Stimulated activated CD4-positive, alpha-beta T cell treated with anti-CD3 and anti-CD28 coated beads, Interleukin-2, amount 100 ng/mL, for 48 hours (primary cell): ENCODE results near the gene USP40.

Experiments
- DNase-seq, 2 donors: peaks; one replicate each; pipeline ENCODE4 v3.0.0-alpha.2; 2020

Gene USP40

DNA sequence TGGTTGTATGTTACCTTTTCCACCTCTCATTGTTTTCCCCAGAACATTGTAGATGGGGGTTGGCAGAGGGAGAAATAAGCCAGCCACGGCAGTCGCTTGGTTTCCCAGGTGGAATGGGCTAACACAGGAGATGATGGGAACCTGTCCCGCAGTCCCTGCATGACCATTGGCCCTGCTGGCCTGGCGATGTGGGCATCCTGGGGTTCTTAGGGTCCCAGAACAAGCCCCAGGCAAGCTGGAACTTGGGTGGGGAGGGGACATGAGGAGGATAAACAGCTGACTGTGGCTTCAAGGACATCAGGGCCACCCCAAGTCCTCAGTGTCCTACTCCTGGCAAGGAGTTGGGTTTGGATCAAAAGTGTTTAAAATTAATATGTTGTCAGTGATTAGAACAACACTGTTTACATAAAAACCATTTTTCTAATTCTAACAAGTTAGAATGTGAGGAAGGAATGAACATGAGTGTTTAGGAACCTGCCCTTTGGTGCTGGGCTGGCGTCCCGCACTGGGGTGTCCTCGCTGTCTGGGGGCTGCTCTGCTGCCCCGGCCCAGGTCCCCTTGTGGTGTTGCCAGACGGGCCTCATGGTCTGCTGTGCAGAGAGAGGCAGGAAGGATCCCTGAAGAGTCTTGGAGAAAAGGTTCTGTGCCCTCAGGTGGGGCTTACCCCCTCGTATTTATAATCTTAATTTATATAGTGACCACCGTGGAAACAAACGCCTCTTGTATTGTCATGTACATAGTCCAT, 95.1 kb downstream of the USP40 start:
- DNase-seq, result no peak

DNA sequence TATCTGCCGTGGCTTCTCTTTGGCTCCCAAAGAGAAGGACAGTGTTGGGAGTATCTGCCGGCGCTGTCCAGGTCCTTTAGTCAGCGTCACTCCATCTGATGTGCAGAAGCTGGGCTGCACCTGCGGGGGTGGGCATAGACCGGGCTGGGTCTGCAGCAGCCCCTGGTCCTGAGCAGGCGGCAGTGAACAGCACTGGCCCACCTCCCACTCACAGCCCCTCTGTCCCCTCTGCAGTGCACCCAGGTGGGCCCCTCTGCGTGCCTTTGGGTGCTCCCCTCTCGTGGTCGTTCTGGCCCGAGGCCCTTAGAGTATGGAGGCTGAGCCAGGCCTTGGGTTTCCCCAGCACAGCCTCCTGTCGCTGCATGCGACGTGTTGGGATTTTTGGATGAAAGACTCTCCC, 95.7 kb downstream of the USP40 start:
- no peak for DNase-seq

DNA sequence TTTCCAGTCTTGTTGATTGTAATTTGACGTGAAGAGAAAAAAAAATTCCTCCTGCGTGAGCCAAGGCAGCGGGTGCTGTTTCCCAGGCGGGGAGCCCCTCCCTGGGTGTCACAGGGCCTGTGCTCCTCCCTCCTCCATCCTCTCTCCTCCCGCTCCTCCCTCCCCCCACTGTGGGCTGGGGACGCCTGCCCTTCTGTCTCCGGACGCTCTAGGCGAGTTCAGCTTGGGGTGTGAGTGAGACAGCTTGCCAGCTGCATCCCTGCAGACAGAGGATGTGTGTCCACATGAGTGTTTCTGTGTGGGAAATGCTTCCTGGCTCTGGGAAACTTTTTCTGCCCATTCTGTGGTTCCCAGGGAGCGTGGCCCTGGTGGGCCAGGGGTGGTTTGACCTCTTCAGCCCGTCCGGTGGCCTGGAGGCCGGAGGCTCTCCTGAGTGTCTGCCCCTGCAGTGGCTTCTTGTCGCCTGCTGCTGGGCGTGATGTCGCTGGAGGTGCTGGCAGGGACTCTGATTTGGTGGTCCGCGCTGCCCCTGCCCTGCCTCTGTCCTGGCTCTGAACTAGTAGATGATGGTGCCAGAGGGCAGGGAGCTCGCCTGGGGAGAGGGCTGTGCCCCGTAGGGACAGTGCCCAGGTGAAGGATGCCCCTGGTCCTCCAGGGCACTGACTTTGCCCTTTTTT, 96.4 kb downstream of the USP40 start:
- DNase-seq, result no peak

DNA sequence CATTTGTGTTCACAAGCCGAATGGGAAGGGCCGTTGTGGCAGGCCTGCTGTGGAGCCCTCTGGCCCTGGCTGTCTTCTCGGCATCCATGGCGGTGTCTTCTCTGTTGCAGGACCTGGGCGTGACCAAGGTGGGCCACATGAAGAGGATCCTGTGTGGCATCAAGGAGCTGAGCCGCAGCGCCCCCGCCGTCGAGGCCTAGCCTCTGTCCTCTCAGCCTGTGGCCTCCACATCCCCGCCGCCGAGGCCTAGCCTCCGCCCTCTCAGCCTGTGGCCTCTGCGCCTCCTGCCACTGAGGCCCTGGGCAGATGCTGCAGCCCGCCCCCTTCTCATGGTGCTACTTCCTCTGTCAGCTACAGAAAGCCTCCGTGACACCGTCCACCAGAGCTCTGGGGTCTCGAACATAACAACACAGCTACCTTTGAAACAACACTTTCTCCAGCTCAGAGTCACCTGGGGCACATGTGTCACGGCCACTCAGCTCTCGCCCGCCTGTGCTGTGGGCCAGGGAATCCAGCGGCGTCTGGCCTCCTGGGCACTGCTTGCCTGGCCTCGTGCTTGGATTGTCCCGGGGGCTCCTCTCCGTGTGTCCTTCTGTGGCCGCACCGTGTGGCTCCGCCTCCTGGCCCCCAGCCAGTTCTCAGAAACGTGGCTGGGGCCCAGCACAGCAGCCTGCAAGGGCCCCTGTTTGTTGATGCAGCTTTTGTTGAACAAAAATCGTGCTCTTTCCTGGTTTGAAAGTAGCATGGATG, 97.1 kb downstream of the USP40 start:
- DNase-seq, result no peak

DNA sequence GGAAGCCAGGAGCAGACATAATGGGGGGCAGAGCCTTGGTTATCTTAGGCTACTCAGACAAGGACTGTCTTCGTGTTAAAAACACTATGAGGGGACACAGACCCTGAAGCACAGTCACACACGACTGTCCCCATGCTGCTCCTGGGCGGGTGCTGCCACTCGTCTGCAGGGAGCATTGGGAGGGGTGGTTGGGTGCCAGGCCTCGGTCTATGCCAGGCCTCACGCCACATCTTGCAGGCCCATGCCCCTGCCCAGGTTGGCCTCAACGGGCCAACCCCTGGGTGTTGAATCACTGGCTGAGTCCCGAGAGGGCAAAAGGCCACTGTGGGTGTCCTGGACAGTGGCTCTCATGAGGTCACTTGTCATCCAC, 97.9 kb downstream of the USP40 start:
- no peak for DNase-seq

DNA sequence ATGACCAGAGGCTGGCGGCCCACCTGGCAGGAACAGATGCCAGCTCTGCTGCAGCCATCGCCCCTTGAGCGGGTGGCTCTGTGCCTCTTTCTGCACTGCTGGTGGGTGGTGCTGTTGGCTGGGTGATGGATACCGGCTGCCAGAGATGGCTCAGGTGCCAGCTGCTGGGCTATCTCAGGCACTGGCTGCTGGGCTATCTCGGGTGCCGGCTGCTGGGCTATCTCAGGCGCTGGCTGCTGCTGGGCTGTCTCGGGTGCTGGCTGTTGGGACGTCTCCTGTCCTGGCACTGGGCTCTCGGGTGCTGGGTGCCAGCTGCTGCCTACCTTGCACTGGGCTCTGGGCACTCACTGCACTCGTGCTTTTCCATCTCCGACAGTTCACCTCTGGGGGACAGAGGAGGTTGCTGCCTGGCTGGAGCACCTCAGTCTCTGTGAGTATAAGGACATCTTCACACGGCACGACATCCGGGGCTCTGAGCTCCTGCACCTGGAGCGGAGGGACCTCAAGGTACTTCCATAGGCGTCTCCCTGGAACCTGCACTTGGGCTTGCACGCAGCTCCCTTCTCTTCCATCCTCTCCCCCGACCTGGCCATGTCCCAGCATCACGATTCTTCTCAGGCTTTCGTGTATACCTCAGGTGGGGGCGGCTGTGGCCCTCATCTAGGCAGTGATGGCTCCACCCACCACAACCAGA, 98.4 kb downstream of the USP40 start:
- DNase-seq, result no peak

DNA sequence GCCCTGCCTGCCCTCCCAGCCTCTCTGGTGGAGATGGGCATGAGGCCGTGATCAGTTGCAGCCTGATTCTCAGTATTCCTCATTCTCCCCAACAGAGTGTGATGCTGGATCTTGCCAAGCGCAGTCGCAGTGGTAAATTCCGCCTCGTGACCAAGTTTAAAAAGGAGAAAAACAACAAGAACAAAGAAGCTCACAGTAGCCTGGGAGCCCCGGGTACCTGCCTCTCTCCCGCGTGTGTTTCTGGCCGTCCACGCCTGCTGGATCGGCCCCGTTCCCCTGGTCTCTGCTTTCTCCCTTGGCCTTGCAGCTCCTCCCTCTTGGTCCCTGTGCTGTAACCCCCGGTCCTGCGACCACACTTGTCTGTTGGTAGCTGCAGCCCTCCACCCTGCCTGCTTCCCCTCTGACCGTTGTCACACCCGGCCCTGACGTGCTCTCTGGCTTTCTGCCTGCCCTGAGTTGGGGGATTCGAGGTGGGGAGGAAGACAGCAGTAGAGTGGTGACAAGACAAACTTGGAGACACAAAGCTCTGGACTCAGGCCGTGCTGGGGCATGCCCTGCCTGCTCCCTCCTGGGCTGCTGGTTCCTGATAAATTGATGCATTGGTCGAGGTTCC, 99.5 kb downstream of the USP40 start:
- no peak for DNase-seq

DNA sequence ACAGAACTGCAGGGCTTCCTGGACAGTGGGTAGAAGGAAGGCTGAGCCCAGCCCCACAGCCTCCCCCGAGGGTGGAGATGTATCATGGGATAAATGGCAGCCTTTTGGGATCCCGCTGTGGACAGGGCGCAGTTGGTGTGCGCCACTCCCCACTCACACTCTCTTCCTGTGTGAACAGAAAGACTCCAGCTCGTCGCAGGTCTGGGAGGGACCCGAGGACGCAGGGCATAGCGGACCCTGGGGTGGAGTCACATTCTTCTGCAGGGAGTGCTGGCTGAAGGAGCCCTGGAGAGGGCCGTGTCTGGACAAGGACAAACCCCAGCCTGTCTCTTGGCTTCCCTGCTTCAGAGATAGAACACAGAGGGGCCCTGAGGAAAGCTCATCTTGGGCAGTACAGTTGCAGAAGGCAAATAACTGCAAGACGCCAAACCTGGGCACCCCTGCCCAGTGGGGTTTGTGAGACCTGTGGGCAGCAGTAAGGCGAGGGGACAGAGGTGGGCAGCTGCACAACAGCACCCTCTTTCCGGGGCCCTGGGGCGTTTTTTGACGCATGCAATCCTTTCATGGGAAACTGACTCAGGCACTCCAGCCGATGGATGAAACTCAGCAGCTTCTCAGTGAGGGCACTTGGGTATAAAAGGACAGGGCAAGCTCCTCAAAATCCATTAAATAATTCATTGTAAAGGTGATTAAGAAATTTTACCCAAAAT, 101.9 kb downstream of the USP40 start:
- DNase-seq, result no peak

DNA sequence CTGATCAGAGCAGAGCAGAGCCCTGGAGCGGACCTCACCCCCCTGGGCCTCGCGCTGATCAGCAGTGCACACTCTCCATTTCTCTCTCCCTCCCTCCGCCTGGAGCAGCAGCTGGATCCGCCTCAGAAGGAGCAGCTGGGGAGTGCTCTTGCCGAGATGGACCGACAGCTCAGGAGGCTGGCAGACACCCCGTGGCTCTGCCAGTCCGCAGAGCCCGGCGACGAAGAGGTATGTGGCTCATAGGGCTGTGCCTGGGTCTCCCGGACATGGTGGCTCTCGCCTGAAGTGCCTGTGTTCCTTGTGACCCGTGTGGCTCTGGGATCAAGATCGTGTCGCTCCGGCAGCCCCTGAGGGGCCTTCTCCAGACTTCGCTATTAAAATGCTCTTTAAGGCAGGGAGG, 102.5 kb downstream of the USP40 start:
- DNase-seq, result no peak

DNA sequence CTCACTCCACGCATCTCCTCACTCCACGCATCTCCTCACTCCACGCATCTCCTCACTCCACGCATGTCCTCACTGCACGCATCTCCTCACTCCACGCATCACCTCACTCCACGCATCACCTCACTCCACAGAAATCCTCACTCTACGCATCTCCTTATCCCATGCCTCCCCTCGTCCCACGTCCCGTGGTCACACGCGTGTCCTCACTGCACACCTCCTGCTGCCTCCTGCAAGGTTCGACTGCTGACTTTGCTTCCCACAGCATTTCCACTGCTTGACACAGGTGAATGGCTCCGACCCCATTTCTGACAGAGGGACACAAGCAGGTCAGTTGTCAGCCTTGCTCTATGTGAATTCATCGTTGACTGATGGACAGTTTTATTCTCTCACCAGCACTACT, 103.0 kb downstream of the USP40 start:
- no peak for DNase-seq

DNA sequence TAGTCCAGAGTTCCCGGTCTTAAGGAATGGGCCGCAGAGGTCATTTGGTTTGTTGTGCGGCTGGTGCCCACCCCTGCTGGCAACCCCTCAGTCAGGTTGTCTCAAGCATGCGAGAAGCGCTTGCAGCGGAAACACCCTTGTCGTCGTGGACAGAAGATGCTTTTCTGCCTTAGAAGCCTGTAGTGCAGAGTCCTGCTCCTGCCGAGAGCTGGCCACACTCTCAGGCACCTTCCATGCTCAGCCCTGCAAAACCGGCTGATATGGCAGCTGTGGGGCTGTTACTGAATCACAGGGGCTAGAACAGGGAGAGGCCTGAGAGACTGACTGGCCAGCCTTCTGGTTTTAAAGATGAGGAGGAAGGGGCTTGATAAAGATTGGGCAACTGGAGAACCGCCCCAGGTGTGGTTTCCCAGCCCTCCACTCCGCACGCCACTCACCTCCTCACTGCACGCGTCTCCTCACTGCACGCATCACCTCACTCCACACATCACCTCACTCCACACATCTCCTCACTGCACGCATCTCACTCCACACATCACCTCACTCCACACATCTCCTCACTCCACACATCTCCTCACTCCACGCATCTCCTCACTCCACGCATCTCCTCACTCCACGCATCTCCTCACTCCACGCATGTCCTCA, 103.6 kb downstream of the USP40 start:
- no peak for DNase-seq

DNA sequence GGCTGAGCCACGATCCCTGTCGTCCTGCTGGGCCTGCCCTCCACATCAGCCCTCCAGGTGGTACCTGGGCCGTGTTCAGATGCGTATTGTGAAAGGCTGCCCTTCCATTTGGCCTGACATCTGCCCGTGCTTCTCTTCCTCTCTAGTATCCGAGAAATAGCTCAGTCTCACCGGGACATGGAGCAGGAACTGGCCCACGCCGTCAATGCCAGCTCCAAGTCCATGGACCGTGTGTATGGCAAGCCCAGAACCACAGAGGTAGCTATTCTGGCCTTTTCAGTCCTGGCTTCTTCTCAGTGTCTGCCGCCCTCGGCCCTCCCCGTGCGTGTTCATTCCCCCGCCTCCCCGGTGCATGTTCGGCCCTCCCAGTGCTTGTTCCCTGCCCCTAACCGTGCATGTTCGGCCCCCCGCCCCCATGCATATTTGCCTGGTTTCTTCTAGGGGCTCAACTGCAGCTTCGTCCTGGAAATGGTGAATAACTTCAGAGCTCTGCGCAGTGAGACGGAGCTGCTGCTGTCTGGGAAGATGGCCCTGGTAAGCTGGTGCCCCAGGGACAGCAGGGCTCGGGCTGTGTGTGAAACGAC, 104.3 kb downstream of the USP40 start:
- DNase-seq, result no peak

DNA sequence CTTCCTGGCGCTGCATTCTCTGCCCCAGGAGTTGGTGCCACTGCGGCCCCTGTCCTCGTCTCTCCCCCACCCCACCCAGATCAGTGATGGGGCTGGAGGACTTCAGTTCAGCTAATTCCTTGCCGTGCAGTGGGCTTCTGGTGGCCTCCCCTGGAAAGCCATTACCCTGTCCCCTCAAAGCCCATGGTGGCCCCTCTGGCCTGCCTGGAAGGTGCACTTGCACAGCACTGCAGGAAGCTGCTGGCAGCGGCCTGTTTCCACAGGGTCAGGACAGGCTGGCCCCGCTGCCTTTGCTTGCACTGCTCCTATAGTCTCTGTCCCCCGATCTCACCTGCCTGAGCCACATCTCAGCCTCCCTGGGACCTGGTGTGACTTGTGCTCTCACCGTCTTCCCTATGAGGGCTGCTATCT, 105.1 kb downstream of the USP40 start:
- no peak for DNase-seq

DNA sequence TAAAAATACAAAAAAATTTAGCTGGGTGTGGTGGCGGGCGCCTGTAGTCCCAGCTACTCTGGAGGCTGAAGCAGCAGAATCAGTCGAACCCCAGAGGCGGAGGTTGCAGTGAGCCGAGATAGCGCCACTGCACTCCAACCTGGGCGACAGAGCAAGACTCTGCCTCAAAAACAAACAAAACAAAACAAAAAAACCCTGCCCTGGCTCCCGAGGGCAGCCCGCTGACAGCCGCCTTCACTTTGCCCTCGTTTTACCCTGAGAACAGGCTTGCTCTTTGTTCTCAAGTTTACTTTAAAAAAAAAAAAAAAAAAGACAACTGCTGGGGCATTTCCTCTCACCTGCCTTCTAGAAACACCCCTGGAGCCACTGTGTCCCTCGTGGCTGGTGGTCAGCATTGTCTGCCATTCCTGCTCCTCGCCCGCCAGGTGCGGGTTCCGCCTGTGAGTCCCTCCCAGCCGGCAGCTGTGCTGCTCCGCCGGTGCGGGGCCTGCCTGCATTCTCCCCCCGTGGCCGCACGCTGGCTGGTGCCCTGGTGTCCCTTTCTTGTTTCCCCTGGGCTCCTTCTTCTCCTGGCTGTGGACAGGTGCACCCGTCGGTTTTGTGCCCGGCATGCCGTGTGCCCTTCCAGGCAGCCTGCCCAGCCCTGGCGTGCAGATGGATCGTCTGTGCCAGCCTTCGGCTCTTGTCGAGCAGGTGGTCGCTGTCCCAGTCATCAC, 105.7 kb downstream of the USP40 start:
- DNase-seq, result no peak

DNA sequence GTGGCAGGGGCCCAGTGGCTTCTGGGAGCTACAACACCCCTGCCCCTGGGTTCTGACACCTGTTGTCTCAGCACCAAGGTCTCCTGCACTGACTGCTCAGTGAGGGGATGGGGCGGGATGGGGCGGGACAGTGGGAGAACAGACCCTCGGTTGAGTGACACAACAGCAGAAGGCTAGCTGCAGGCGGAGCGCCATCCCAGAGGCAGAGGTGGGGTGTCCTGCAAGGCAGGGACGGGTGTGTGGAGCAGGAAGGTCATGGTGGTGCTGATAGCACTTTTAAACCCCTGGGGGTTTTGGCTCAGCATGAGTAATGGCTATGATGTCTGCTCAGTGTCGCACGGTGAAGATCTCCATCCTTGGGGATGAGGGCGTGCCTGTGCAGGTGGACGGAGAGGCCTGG, 107.2 kb downstream of the USP40 start:
- DNase-seq, result no peak

DNA sequence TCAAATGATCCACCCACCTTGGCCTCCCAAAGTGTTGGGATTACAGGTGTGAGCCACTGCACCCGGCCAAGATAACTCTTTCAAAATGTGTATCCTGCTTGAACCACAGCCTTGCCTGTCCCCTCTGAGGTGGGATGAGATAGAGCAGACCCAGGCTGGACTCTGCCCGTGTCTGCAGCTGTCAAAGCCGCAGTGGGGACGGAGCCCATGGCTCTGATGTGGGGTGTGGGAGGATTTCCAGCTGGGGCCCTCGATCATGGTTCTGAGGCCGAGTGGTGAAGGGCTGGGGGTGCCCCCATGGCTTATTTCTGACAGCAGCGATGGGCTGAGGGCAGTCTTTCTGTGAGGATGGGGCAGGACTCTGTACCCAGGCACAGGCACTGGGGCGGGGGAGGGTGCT, 107.8 kb downstream of the USP40 start:
- DNase-seq, result no peak

DNA sequence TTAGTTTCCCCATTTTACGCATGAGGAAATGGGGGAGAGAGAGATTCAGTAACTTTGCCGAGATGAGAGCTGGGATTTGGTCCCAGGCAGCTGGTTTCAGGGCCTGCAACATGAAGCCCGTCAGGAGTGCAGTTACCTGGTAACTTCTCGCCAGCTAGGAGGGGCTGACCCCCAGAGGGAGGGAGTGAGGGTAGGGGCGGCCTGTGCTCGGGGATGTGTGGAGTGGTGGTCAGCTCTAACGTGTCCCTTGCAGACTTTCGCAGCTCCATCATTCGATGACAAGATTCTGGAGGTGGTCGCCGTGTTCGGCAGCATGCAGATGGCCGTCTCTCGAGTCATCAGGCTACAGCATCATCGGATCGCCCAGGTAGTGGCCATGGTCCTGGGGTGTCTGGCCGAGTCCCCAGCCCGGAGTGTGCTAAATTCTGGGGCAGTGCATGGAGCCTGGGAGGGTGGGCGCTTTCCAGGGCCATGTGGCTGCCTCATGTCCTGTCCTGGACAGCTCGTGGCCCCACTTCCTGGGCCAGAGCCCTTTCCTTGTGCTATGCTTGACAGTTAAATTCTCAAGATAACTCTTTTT, 108.5 kb downstream of the USP40 start:
- DNase-seq, result no peak

DNA sequence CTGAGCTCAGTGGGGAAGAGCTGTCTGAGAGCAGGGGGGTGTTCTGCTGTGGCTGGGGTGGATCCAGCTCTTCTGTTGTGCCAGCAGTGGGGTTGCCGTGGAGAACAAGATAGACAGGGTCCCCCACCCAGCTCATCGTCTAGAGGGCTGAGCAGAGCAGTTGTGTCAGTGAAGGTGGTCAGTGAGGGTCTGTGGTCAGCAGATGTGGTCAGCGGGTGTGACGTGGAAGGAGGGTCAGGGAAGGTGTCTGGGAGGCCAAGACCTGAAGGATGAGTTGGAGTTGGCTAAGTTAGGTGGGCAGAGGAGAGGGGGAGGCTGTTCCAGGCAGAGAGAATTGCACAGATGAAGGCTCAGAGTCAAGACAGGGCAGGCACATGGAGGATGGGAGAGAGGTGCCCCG, 109.2 kb downstream of the USP40 start:
- no peak for DNase-seq

DNA sequence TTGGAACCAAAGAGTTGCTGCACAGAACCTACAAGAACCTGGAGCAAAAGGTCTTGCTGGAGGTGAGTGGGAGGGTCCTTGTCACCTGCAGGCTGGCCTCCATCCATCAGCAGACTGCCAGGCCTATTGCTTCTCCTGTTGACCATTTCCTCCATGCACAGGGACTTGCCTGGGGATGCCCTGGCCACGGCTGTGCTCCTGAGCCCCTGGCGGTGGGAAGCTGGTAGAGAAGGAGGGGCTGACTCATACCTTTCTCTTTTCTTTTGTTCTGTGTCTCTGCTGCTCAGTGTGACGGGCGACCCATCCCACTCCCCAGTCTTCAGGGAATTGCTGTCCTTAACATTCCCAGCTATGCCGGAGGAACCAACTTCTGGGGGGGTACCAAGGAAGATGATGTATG, 109.6 kb downstream of the USP40 start:
- no peak for DNase-seq

DNA sequence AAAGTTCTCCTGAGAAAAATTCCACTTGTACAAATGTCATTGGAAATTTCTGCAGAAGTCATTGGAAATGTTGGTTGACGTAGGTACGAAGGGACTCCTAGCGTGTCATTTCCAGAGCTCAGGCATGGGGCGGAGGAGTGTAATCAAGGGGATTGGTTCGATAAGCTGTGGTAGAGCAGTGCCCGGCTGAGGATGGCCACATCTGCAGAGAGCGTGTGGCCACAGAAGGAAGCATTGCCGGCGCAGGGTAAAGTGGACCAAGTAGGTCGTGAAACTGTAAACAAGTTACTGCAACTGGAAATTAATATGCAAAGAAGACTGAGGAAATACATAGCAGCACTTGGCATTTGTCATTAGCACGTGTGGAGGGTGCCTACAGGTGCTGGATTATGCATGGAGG, 110.5 kb downstream of the USP40 start:
- no peak for DNase-seq
